ENCODE results near the gene STK25.

DNA sequence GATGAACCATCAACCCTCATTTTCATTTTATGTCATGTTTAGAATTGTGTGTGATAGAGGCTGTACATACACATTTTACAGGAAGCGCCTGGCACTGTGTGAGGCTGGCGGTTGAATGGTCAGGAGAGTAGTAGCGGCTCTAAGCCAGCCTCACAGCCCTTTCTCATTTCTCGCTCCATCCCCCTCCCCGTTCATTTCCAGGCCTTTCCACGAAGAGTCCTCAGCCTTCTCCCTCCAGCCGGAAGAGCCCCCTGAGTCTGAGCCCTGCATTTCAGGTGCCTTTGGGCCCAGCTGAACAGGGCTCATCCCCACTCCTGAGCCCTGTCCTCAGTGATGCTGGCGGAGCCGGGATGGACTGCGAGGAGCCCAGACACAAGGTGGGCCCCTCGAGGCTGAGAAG lies 51.8 kb downstream of the STK25 start:
- TF ChIP-seq CTCF (IDR thresholded peaks at IDR 0.05) (no peak), POLR2A (IDR thresholded peaks at IDR 0.05) (no peak)
